Spleen (tissue), 7 donors: ENCODE results near the gene IFNGR2.

Experiments used
- POLR2A ChIP-seq, 3 donors: fragments of 450-650 bp; IDR thresholded peaks; one replicate each; pipeline ENCODE4 v1.5.1; 2017; ENCODE audit warnings: antibody characterized with exemption in 3 of 3, mild to moderate bottlenecking in 1 of 3
- POLR2AphosphoS5 ChIP-seq, 3 donors: sonication (generic); formaldehyde crosslinking; IDR thresholded peaks; one replicate each; pipeline ENCODE4 v1.5.1; 2017; ENCODE audit warnings: antibody characterized with exemption in 3 of 3
- TF ChIP-seq, protein P1 (sequence below), 11 experiments: fragments of 200-600 bp in 7 of 11; fragments of 450-650 bp in 4 of 11; sonication (generic) in 4 of 11; IDR thresholded peaks in 8 of 11; conservative IDR thresholded peaks in 3 of 11; 1 replicate in 7 of 11; 2 replicates in 4 of 11; pipeline versions ENCODE4 v1.4.0 to v1.8.0; 2016 to 2021; ENCODE audit warnings: antibody characterized with exemption in 11 of 11, inconsistent platforms in 4 of 11, mild to moderate bottlenecking in 1 of 11
- donor health status: DM: no; HTN: no; CAD: no; lungs with moderate emphysema.
- donor health status: DM: no; HTN: no; CAD: no.
- donor health status: DM: no; HTN: no; CAD: no.

DNA sequence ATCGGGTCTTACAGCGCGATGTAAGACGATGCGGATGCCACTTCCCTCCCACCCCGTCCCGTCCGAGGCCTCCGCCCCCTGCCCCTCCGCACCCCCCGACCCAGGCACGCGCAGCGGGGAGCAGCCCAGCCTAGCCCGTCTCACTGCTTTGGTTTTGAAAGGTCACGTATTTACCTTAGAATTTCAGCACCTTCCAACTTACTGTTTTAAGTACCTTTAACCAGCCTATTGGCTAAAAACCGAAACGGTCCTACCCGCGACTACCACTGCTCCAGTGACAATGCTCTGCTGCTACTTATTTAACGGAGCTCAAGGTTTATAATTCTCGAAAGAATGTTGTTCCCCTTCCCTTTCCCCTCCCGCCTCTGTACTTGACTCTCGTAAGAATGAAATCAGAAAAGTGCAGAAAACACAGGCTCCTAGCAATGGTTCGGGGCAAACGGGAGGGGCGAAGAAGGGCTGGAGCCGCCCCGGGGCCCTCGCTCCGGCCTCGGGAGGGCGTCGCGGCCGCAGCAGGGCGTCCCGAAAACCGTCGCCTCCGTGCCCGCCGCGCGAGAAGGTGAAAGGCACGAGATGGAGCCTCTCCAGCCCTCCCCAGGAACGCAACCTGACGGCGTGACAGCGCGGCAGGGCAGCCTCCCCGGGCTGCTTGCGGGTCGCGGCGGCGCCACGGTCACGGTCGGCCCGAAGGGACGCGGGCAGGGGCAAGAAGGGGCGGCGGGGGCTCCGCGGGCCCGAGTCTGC lies 75.9 kb downstream of the IFNGR2 start:
- TF ChIP-seq POLR2A (IDR thresholded peaks at IDR 0.05) (no peak), POLR2AphosphoS5 (IDR thresholded peaks at IDR 0.05) (no peak)
- TF ChIP-seq, protein P1, sequence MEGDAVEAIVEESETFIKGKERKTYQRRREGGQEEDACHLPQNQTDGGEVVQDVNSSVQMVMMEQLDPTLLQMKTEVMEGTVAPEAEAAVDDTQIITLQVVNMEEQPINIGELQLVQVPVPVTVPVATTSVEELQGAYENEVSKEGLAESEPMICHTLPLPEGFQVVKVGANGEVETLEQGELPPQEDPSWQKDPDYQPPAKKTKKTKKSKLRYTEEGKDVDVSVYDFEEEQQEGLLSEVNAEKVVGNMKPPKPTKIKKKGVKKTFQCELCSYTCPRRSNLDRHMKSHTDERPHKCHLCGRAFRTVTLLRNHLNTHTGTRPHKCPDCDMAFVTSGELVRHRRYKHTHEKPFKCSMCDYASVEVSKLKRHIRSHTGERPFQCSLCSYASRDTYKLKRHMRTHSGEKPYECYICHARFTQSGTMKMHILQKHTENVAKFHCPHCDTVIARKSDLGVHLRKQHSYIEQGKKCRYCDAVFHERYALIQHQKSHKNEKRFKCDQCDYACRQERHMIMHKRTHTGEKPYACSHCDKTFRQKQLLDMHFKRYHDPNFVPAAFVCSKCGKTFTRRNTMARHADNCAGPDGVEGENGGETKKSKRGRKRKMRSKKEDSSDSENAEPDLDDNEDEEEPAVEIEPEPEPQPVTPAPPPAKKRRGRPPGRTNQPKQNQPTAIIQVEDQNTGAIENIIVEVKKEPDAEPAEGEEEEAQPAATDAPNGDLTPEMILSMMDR (IDR thresholded peaks at IDR 0.05 in 8 of 11, conservative IDR thresholded peaks at IDR 0.05 in 3 of 11), result no peak
